ENCODE measurements around the gene LITAF.

DNA sequence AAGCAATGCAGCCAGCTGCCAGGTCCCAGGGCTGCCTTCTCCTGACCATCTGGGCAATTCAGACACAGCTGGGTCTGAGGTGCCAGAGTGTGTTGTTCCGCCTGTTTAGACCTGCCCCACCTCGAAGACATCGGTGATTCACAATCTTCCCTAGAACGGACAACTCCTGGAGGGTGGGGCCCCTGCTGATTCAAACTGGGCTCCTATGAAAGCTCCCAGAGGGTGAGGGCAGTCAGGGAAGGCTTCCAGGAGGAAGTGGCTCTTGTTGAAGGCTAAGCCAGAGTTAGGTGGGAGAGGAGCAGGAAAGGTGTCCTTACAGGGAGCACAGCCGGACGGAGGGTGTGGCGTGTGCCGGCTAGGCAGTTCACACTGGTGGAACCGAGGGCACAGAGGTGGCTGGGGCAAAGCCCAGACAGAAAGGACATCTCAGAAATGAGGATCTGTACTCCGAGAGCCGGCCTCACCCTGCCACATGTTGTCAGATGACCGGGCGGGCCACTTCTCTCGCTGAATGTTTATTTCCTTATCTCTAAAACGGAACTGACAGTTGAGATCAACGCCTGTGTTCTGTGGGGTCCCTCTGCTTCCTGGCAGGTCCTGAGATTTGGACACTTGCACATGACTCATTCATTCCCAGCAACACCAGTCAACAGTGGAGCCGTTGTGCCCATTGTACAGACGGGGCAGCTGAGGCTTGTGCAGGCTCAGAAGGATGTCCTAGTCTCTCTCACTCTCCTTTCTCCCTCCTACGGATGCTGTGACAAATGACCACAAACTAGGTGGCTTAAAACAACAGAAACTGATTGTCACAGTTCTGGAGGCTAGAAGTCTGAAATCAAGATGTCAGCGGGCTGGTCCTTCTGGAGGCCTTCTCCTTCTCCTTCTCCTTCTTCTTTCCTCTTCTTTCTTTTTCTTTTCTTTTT is 26.9 kb upstream of the LITAF start:
- TF ChIP-seq, protein P1, sequence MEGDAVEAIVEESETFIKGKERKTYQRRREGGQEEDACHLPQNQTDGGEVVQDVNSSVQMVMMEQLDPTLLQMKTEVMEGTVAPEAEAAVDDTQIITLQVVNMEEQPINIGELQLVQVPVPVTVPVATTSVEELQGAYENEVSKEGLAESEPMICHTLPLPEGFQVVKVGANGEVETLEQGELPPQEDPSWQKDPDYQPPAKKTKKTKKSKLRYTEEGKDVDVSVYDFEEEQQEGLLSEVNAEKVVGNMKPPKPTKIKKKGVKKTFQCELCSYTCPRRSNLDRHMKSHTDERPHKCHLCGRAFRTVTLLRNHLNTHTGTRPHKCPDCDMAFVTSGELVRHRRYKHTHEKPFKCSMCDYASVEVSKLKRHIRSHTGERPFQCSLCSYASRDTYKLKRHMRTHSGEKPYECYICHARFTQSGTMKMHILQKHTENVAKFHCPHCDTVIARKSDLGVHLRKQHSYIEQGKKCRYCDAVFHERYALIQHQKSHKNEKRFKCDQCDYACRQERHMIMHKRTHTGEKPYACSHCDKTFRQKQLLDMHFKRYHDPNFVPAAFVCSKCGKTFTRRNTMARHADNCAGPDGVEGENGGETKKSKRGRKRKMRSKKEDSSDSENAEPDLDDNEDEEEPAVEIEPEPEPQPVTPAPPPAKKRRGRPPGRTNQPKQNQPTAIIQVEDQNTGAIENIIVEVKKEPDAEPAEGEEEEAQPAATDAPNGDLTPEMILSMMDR (IDR thresholded peaks at IDR 0.05) = no peak
- peak in 1 of 2 donors; percentile 13 for TF ChIP-seq POLR2A (IDR thresholded peaks at IDR 0.05)
